HG02759 (cell line): ENCODE data around the gene FGF1.

Experiments
- ATAC-seq: cut with Tn5 transposase; IDR thresholded peaks from one replicate; pipeline ENCODE4 v1.9.1; 2021; ENCODE audit warnings: mild to moderate bottlenecking, moderate library complexity; ENCODE audit not compliant: unreplicated experiment

Gene FGF1

GRCh38 chr5:142697356-142698255 is 11.7 kb upstream of the FGF1 start:
- ATAC-seq, result no peak

- no peak for ATAC-seq
Measured at GRCh38 chr5:142696379-142696778, 10.5 kb upstream of the FGF1 start.

- ATAC-seq, result no peak
Measured at GRCh38 chr5:142694092-142694856, 8.4 kb upstream of the FGF1 start.

- ATAC-seq, result no peak
Measured at GRCh38 chr5:142692321-142692894, 6.5 kb upstream of the FGF1 start.

GRCh38 chr5:142690667-142691066 is 4.8 kb upstream of the FGF1 start:
- ATAC-seq, result no peak

GRCh38 chr5:142689081-142689480 is 3.2 kb upstream of the FGF1 start:
- no peak for ATAC-seq

- no peak for ATAC-seq
Measured at GRCh38 chr5:142688281-142688989, 2.5 kb upstream of the FGF1 start.

- ATAC-seq, result no peak
Measured at GRCh38 chr5:142686968-142687367, 1.1 kb upstream of the FGF1 start.

- ATAC-seq, result no peak
Measured at GRCh38 chr5:142686210-142686734, 382 bp upstream of the FGF1 start.

- ATAC-seq, result no peak
Measured at GRCh38 chr5:142684508-142685041, 1.3 kb downstream of the FGF1 start.

- no peak for ATAC-seq
Measured at GRCh38 chr5:142683881-142684505, 1.9 kb downstream of the FGF1 start.

GRCh38 chr5:142683116-142683515 is 2.8 kb downstream of the FGF1 start:
- ATAC-seq, result no peak

- no peak for ATAC-seq
Measured at GRCh38 chr5:142680605-142681259, 5.2 kb downstream of the FGF1 start.

GRCh38 chr5:142679744-142680143 is 6.1 kb downstream of the FGF1 start:
- no peak for ATAC-seq

- no peak for ATAC-seq
Measured at GRCh38 chr5:142678529-142678928, 7.4 kb downstream of the FGF1 start.

GRCh38 chr5:142677198-142677597 is 8.7 kb downstream of the FGF1 start:
- no peak for ATAC-seq

GRCh38 chr5:142676318-142676717 is 9.6 kb downstream of the FGF1 start:
- ATAC-seq, result no peak

- ATAC-seq, result no peak
Measured at GRCh38 chr5:142674531-142675469, 11.1 kb downstream of the FGF1 start.
